ENCODE results near the gene CAPN10.

DNA sequence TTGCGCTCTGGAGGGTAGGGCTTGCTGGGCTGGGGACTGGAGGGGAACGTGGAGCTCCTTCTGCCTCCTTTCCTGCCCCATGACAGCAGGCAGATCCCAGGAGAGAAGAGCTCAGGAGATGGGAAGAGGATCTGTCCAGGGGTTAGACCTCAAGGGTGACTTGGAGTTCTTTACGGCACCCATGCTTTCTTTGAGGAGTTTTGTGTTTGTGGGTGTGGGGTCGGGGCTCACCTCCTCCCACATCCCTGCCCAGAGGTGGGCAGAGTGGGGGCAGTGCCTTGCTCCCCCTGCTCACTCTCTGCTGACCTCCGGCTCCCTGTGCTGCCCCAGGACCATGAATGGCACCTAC is 43.1 kb downstream of the CAPN10 start:
- TF ChIP-seq POLR2AphosphoS2 (conservative IDR thresholded peaks at IDR 0.05; ENCODE audit: low read length) (no peak), SREBF2 (IDR thresholded peaks at IDR 0.05) (no peak), POLR2A (IDR thresholded peaks at IDR 0.05; ENCODE audit: low read length) (no peak), ZFP36 (IDR thresholded peaks at IDR 0.05; ENCODE audit: borderline replicate concordance, partially characterized antibody) (no peak), JUNB (IDR thresholded peaks at IDR 0.05) (no peak), RNF2 (IDR thresholded peaks at IDR 0.05; ENCODE audit: borderline replicate concordance, low read depth) (no peak), ZC3H11A (IDR thresholded peaks at IDR 0.05) (no peak), PHF8 (IDR thresholded peaks at IDR 0.05; ENCODE audit: borderline replicate concordance, low read depth) (no peak), CEBPB (IDR thresholded peaks at IDR 0.05) (no peak)
- TF ChIP-seq, protein P1, sequence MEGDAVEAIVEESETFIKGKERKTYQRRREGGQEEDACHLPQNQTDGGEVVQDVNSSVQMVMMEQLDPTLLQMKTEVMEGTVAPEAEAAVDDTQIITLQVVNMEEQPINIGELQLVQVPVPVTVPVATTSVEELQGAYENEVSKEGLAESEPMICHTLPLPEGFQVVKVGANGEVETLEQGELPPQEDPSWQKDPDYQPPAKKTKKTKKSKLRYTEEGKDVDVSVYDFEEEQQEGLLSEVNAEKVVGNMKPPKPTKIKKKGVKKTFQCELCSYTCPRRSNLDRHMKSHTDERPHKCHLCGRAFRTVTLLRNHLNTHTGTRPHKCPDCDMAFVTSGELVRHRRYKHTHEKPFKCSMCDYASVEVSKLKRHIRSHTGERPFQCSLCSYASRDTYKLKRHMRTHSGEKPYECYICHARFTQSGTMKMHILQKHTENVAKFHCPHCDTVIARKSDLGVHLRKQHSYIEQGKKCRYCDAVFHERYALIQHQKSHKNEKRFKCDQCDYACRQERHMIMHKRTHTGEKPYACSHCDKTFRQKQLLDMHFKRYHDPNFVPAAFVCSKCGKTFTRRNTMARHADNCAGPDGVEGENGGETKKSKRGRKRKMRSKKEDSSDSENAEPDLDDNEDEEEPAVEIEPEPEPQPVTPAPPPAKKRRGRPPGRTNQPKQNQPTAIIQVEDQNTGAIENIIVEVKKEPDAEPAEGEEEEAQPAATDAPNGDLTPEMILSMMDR (IDR thresholded peaks at IDR 0.05): no peak
- TF ChIP-seq, protein P2, sequence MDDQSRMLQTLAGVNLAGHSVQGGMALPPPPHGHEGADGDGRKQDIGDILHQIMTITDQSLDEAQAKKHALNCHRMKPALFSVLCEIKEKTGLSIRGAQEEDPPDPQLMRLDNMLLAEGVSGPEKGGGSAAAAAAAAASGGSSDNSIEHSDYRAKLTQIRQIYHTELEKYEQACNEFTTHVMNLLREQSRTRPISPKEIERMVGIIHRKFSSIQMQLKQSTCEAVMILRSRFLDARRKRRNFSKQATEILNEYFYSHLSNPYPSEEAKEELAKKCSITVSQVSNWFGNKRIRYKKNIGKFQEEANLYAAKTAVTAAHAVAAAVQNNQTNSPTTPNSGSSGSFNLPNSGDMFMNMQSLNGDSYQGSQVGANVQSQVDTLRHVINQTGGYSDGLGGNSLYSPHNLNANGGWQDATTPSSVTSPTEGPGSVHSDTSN (IDR thresholded peaks at IDR 0.05): no peak
- TF ChIP-seq, protein P3, sequence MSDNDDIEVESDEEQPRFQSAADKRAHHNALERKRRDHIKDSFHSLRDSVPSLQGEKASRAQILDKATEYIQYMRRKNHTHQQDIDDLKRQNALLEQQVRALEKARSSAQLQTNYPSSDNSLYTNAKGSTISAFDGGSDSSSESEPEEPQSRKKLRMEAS (IDR thresholded peaks at IDR 0.05): no peak
- TF ChIP-seq, protein P4, sequence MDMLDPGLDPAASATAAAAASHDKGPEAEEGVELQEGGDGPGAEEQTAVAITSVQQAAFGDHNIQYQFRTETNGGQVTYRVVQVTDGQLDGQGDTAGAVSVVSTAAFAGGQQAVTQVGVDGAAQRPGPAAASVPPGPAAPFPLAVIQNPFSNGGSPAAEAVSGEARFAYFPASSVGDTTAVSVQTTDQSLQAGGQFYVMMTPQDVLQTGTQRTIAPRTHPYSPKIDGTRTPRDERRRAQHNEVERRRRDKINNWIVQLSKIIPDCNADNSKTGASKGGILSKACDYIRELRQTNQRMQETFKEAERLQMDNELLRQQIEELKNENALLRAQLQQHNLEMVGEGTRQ (IDR thresholded peaks at IDR 0.05): no peak
- TF ChIP-seq, protein P5, sequence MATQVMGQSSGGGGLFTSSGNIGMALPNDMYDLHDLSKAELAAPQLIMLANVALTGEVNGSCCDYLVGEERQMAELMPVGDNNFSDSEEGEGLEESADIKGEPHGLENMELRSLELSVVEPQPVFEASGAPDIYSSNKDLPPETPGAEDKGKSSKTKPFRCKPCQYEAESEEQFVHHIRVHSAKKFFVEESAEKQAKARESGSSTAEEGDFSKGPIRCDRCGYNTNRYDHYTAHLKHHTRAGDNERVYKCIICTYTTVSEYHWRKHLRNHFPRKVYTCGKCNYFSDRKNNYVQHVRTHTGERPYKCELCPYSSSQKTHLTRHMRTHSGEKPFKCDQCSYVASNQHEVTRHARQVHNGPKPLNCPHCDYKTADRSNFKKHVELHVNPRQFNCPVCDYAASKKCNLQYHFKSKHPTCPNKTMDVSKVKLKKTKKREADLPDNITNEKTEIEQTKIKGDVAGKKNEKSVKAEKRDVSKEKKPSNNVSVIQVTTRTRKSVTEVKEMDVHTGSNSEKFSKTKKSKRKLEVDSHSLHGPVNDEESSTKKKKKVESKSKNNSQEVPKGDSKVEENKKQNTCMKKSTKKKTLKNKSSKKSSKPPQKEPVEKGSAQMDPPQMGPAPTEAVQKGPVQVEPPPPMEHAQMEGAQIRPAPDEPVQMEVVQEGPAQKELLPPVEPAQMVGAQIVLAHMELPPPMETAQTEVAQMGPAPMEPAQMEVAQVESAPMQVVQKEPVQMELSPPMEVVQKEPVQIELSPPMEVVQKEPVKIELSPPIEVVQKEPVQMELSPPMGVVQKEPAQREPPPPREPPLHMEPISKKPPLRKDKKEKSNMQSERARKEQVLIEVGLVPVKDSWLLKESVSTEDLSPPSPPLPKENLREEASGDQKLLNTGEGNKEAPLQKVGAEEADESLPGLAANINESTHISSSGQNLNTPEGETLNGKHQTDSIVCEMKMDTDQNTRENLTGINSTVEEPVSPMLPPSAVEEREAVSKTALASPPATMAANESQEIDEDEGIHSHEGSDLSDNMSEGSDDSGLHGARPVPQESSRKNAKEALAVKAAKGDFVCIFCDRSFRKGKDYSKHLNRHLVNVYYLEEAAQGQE (IDR thresholded peaks at IDR 0.05): no peak
